ENCODE measurements around the gene GAGE10. TPM values are rescaled to one million over a fixed set of nuclear protein-coding genes. Genes with fewer than 3 reads are reported as not detected.
"Not testable (repeated sequence)": the region's sequence is repeated elsewhere in the genome, so short reads cannot be mapped to it uniquely, and the experiment has no call there.

The GAGE10 gene
- total RNA-seq, 1 experiment from 2014 or later = not detected

DNA sequence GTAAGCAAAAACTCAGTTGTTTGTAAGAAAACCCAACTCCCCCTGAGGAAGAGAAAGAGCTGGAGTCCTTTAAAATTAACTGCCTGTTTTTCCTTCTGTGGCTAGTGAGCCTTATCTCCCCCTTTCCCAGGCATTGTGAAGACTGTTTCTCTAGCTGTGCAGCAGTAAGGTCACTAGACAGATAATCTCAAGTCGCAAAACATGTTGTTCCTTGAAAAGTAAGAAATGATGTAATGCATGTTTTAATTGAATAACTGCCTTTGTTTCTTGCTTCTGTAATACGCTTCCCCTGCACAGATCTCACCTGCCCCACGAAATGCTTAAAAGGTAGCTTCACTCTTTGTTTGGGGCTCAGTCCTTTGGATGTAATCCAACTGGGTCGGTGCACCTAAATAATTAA lies 12.6 kb downstream of the GAGE10 start:
- no peak for DNase-seq (ENCODE audit: extremely low read depth, low read depth)

DNA sequence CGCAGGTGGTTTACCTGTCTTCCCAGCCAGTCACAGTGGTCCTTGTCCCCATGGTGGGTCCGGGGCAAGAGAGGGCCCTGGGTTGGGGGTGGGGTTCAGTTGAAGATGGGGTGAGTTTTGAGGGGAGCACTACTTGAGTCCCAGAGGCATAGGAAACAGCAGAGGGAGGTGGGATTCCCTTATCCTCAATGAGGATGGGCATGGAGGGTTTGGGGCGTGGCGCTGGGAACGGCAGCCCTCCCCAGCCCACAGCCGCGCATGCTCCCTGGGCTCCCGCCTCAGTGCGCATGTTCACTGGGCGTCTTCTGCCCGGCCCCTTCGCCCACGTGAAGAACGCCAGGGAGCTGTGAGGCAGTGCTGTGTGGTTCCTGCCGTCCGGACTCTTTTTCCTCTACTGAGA lies 18.3 kb downstream of the GAGE10 start, which contains the start of gene GAGE12J:
GAGE12J (plus strand) TSS at position 301 of the 400 bp plus-strand sequence. CDS start 1,157 bp downstream, outside the sequence.
- not testable (repeated sequence) for DNase-seq (ENCODE audit: extremely low read depth, low read depth)

DNA sequence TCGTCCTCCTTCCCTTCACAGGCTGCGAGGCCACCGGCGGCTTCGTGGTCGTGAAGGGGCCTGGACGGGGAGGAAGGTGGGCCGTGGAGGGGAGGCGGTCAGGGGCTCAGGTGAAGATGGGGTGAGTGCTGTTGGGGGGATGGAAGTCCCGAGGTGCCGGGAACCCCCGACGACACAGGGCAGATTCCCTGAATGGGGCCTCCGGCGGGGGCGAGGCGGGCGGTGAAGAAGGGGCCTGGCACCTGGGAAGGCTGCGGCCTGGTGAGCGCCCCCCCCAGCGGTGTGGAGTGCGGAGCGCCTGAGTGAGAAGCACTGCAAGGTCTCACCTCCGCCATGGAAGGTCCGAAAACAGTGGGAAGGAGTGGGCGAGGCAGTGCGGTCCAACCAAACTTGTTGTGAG lies 18.8 kb downstream of the GAGE10 start:
- DNase-seq (ENCODE audit: extremely low read depth, low read depth) = not testable (repeated sequence)

DNA sequence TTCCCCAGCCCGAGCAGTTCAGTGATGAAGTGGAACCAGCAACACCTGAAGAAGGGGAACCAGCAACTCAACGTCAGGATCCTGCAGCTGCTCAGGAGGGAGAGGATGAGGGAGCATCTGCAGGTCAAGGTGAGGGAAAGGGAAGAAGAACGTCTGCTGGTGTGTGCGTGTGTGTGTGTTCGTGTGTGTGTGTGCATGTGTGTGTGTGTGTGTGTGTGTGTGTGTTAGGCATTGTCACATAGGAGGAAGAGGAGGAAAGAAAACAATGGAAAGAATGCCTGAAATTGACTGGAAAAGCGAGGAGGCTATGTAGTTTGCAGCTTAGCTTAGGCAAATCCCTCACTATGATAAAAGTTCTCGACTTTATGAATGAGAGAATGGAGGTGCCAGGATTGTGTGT lies 20.3 kb downstream of the GAGE10 start:
- not testable (repeated sequence) for DNase-seq (ENCODE audit: extremely low read depth, low read depth)

DNA sequence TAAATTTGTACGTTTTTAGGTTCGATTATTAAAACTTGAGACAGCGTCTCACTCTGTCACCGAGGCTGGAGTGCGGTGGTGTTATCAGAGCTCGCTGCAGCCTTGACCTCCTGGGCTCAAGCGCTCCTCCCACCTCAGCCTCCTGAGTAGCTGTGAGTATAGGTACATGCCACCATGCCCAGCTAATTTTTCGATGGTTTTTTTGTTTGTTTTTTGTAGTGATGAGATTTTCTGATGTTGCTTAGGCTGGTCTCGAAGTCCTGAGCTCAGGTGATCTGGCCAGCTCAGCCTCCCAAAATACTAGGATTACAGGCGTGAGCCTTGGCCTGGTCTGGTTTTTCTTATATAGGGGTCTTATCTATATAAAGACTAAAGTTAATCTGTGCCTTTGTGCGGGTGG lies 27.0 kb downstream of the GAGE10 start:
- DNase-seq (ENCODE audit: extremely low read depth, low read depth) = not testable (repeated sequence)

DNA sequence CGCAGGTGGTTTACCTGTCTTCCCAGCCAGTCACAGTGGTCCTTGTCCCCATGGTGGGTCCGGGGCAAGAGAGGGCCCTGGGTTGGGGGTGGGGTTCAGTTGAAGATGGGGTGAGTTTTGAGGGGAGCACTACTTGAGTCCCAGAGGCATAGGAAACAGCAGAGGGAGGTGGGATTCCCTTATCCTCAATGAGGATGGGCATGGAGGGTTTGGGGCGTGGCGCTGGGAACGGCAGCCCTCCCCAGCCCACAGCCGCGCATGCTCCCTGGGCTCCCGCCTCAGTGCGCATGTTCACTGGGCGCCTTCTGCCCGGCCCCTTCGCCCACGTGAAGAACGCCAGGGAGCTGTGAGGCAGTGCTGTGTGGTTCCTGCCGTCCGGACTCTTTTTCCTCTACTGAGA lies 27.8 kb downstream of the GAGE10 start, which contains the start of gene GAGE13:
GAGE13 (plus strand) TSS at position 301 of the 400 bp plus-strand sequence. CDS start 1,156 bp downstream, outside the sequence.
- not testable (repeated sequence) for DNase-seq (ENCODE audit: extremely low read depth, low read depth)

DNA sequence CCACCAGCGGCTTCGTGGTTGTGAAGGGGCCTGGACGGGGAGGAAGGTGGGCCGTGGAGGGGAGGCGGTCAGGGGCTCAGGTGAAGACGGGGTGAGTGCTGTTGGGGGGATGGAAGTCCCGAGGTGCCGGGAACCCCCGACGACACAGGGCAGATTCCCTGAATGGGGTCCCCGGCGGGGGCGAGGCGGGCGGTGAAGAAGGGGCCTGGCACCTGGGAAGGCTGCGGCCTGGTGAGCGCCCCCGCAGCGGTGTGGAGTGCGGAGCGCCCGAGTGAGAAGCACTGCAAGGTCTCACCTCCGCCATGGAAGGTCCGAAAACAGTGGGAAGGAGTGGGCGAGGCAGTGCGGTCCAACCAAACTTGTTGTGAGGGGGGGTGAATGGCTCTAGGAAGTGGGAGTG lies 28.4 kb downstream of the GAGE10 start:
- not testable (repeated sequence) for DNase-seq (ENCODE audit: extremely low read depth, low read depth)

DNA sequence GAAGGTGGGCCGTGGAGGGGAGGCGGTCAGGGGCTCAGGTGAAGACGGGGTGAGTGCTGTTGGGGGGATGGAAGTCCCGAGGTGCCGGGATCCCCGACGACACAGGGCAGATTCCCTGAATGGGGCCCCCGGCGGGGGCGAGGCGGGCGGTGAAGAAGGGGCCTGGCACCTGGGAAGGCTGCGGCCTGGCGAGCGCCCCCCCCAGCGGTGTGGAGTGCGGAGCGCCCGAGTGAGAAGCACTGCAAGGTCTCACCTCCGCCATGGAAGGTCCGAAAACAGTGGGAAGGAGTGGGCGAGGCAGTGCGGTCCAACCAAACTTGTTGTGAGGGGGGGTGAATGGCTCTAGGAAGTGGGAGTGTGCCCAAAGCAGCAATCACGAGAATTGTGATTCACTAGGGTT lies 38.0 kb downstream of the GAGE10 start:
- DNase-seq (ENCODE audit: extremely low read depth, low read depth) = not testable (repeated sequence)

DNA sequence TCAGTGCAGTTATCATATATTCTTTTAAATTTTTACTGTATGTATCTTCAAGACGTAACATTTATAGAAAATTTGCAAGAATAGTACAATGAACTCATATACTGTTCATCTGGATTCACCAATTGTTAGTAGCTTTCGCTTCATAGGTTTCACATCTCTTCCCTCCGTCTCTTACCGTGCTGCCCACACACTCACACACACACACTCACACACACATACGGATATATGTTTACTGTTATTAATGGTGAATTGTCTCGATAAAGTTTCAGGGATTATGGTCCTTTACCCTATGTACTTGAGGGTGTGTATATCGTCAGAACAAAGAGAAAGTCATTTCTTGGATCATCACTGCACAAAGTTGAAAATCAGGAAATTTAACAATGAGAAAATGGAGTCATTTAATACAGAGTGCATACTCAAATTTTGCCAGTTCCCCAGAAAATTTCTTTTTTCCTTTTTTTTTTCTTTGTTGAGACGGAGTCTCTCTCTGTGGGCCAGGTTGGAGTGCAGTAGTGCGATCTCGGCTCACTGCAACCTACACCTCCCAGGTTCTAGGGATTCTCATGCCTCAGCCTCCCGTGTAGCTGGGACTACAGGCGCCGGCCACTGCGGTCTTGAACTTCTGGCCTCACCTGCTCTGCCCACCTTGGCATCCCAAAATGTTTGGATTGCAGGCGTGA lies 41.2 kb downstream of the GAGE10 start:
- not testable (repeated sequence) for DNase-seq (ENCODE audit: extremely low read depth, low read depth)

DNA sequence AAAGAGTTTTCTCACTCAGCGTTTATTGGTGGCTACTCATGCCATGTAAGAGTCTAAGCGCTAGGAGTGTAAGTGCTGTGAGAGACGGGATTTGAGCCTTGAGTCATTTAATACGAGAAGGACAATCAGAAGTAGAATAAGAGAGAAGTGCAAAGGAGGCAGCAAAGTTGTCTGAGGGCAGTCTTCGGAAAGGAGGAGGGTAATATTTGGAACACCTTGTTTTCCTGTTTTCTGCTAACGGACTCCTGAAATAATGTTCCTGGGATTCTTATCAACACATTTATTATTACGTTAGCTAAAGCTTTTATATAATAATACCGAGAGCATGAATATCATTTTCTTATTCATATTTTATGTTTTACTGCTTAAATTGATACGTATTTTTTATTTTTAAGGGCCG lies 42.0 kb downstream of the GAGE10 start:
- DNase-seq (ENCODE audit: extremely low read depth, low read depth) = not testable (repeated sequence)

DNA sequence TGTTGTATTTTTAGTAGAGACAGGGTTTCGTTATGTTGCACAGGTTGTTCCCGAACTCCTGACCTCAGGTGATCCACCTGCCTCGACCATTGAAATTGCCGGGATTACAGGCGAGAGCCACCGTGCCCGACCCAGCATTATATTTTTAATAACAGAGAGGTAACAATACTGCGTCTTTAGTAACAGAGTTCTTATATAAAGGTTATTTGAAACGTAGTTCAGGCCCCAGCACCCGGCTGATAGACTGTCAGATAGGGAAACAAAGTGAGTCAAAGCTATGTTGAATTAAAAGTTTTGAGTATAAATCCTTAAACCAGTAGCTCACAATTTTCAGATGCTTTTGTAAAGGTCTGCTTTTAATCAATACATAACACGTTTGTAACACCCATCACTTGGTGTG lies 42.7 kb downstream of the GAGE10 start:
- DNase-seq (ENCODE audit: extremely low read depth, low read depth) = not testable (repeated sequence)

Other genes starting within 250 kb of the GAGE10 start
- 0.22 and 0.52 TPM in 2 replicates for gene CCDC120, start 244.6 kb upstream of the GAGE10 start, total RNA-seq (2014; rRNA removed; shearing (Covaris generic))
- gene PRAF2, start 229.6 kb upstream of the GAGE10 start, total RNA-seq (2014; rRNA removed; shearing (Covaris generic)) = 8.1 and 11.1 TPM in 2 replicates
- 85.0 and 104 TPM in 2 replicates for gene WDR45, start 223.8 kb upstream of the GAGE10 start, total RNA-seq (2014; rRNA removed; shearing (Covaris generic))
- 30.6 and 31.7 TPM in 2 replicates for gene GPKOW, start 179.9 kb upstream of the GAGE10 start, total RNA-seq (2014; rRNA removed; shearing (Covaris generic))
- 0.89 and 2.4 TPM in 2 replicates for gene MAGIX, start 140.9 kb upstream of the GAGE10 start, total RNA-seq (2014; rRNA removed; shearing (Covaris generic))
- gene PLP2, start 131.7 kb upstream of the GAGE10 start, total RNA-seq (2014; rRNA removed; shearing (Covaris generic)) = 238 and 249 TPM in 2 replicates
- gene PRICKLE3, start 117.3 kb upstream of the GAGE10 start, total RNA-seq (2014; rRNA removed; shearing (Covaris generic)) = 11.0 and 13.3 TPM in 2 replicates
- 0.89 and 0.92 TPM in 2 replicates for gene SYP, start 103.5 kb upstream of the GAGE10 start, total RNA-seq (2014; rRNA removed; shearing (Covaris generic))
- 0.05 TPM in 1 of 2 replicates, not detected in the other for gene CACNA1F, start 70.3 kb upstream of the GAGE10 start, total RNA-seq (2014; rRNA removed; shearing (Covaris generic))
- 19.5 and 23.2 TPM in 2 replicates for gene CCDC22, start 68.2 kb upstream of the GAGE10 start, total RNA-seq (2014; rRNA removed; shearing (Covaris generic))
- gene FOXP3, start 38.9 kb upstream of the GAGE10 start, total RNA-seq (2014; rRNA removed; shearing (Covaris generic)) = 0.09 and 0.10 TPM in 2 replicates
- 7.3 and 7.9 TPM in 2 replicates for gene PPP1R3F, start 33.9 kb upstream of the GAGE10 start, total RNA-seq (2014; rRNA removed; shearing (Covaris generic))
- not detected in 2 replicates for gene GAGE12J, start 18.4 kb downstream of the GAGE10 start, total RNA-seq (2014; rRNA removed; shearing (Covaris generic))
- not detected in 2 replicates for gene GAGE13, start 27.9 kb downstream of the GAGE10 start, total RNA-seq (2014; rRNA removed; shearing (Covaris generic))
- not detected in 2 replicates for gene GAGE12C, start 228.5 kb downstream of the GAGE10 start, total RNA-seq (2014; rRNA removed; shearing (Covaris generic))
- gene GAGE12D, start 238.1 kb downstream of the GAGE10 start, total RNA-seq (2014; rRNA removed; shearing (Covaris generic)) = not detected in 2 replicates
- gene GAGE12E, start 247.6 kb downstream of the GAGE10 start, total RNA-seq (2014; rRNA removed; shearing (Covaris generic)) = not detected in 2 replicates